Upper lobe of left lung (tissue), 4 donors: Measurements from ENCODE around the gene ZNF574.

Source experiments
- CTCF ChIP-seq, 6 experiments: fragments of 450-650 bp in 4 of 6; fragments of 200-600 bp in 2 of 6; sonication (generic) in 2 of 6; IDR thresholded peaks; one replicate each; pipeline ENCODE4 v1.5.1; 2016 to 2019; ENCODE audit warnings: antibody characterized with exemption in 6 of 6
- POLR2A ChIP-seq, 4 donors: fragments of 450-650 bp; IDR thresholded peaks; one replicate each; pipeline ENCODE4 v1.5.1; 2016 to 2017; ENCODE audit warnings: antibody characterized with exemption in 4 of 4, mild to moderate bottlenecking in 2 of 4

GRCh38 chr19:42121656-42122069 is 45.7 kb downstream of the ZNF574 start:
- TF ChIP-seq POLR2A (IDR thresholded peaks at IDR 0.05) (no peak), CTCF (IDR thresholded peaks at IDR 0.05) (no peak)
